Measurements from ENCODE around the gene RNF138.

RNF138 gene

DNA sequence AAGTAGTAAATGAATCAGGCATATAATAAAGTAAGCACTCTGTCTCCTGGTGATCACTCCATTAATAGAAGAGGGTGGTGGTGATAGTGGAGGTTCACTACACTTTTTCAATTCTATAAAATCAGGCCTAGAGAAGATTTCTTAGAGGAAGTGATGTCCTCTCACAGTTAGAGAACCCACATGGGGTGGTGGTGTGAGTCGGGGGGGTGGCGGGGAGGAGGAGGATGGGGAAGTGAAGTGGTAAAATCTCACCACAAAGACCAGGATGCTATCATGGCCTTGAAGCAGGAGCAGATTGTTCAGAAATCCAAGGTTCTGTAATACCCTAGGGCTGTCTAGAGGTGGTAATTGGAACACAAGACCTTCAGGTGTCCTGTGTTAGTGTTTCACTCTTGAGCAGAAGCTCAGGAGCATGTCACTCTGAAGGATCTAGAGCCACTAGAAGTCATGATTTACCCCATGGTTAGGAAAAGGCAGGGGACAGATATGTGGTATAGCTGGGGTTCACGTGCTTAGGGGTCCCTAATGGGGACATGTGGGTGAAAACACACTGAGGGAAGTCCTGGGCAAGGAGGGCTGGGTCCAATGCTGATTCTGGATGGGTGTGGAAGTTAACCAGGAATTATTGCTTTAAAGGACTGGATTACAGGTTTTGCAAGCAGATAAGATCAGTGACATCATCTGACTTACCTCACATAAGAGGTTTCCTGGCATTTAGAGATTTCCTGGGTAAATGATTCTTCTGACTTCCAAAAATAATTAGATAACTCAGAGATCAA, 42.1 kb upstream of the RNF138 start:
- Histone ChIP-seq H3K27me3 (ENCODE audit: low read length) (no peaks in the 10 kb centered on the region), H3F3A (ENCODE audit: insufficient read depth) (no peaks in the 10 kb centered on the region), H4K20me1 (ENCODE audit: low read depth, low read length) (no peaks in the 10 kb centered on the region), H3K9me2 (replicated peaks; ENCODE audit: insufficient read depth, low read length) (no peaks in the 10 kb centered on the region), H3K79me2 (ENCODE audit: insufficient read depth, low read length) (no peaks in the 10 kb centered on the region), H3K36me3 (ENCODE audit: low read length) (no peaks in the 10 kb centered on the region), H3K27ac (ENCODE audit: low read depth, low read length) (no peak overlapping the region), H3K9me3 (ENCODE audit: insufficient read depth, low read length) (no peaks in the 10 kb centered on the region), H3K4me3 (ENCODE audit: insufficient read depth, low read length, poor library complexity, severe bottlenecking) (no peak overlapping the region), H2AFZ (ENCODE audit: low read depth, low read length, severe bottlenecking) (no peak overlapping the region), H3K9ac (ENCODE audit: low read length) (no peak overlapping the region), H3K4me2 (ENCODE audit: low read depth, low read length, poor library complexity, severe bottlenecking) (no peak overlapping the region)
- TF ChIP-seq, protein P1, sequence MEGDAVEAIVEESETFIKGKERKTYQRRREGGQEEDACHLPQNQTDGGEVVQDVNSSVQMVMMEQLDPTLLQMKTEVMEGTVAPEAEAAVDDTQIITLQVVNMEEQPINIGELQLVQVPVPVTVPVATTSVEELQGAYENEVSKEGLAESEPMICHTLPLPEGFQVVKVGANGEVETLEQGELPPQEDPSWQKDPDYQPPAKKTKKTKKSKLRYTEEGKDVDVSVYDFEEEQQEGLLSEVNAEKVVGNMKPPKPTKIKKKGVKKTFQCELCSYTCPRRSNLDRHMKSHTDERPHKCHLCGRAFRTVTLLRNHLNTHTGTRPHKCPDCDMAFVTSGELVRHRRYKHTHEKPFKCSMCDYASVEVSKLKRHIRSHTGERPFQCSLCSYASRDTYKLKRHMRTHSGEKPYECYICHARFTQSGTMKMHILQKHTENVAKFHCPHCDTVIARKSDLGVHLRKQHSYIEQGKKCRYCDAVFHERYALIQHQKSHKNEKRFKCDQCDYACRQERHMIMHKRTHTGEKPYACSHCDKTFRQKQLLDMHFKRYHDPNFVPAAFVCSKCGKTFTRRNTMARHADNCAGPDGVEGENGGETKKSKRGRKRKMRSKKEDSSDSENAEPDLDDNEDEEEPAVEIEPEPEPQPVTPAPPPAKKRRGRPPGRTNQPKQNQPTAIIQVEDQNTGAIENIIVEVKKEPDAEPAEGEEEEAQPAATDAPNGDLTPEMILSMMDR (IDR thresholded peaks at IDR 0.05; ENCODE audit: insufficient read depth, low read length, poor library complexity, severe bottlenecking): no peak
- no peak for TF ChIP-seq EZH2phosphoT487 (conservative IDR thresholded peaks at IDR 0.05; ENCODE audit: low read length)

DNA sequence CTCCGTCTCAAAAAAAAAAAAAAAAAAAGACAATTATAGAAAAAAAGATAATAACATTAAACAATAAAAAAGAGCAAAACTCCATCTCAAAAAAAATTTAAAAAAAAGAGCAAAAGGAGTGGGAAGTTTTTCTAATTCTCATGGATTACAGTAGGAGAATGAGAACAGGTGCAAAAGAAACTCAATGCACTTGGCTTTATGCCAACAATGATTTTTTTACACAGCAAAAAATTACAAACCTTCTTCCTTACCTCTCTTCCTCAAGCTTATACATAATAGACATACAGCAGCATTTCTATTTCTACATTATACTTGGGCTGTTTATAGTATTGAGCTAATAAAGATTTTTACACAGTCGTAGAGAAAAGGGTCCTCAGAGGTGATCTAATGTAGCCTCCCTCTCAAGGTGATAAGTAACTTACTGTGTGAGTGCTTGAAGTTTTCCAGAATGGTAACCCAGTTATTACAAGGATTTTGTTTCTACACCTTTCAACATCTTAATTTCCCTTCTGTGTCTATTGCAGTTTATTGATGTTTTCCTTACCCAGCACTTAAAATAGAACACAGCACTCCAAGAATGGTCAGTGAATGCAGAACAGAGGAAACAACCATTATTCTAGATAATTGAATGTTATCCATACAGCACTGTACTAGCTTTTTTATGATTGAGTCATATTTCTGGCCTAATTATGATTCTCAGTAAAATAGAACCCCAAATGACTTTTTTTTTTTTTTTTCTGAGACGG, 34.9 kb upstream of the RNF138 start:
- H3K27me3 ChIP-seq (ENCODE audit: low read length): no peaks in the 10 kb centered on the region
- no peak overlapping the region for H3K27ac ChIP-seq (ENCODE audit: low read depth, low read length)
- H3K9me2 ChIP-seq (replicated peaks; ENCODE audit: insufficient read depth, low read length): no peaks in the 10 kb centered on the region
- no peak overlapping the region for H3K4me3 ChIP-seq (ENCODE audit: insufficient read depth, low read length, poor library complexity, severe bottlenecking)
- no peaks in the 10 kb centered on the region for H3K36me3 ChIP-seq (ENCODE audit: low read length)
- no peak for TF ChIP-seq EZH2phosphoT487 (conservative IDR thresholded peaks at IDR 0.05; ENCODE audit: low read length)
- H3K9me3 ChIP-seq (ENCODE audit: insufficient read depth, low read length): no peaks in the 10 kb centered on the region
- H2AFZ ChIP-seq (ENCODE audit: low read depth, low read length, severe bottlenecking): no peak overlapping the region
- H3K79me2 ChIP-seq (ENCODE audit: insufficient read depth, low read length): no peaks in the 10 kb centered on the region
- H3F3A ChIP-seq (ENCODE audit: insufficient read depth): no peaks in the 10 kb centered on the region
- H3K4me2 ChIP-seq (ENCODE audit: low read depth, low read length, poor library complexity, severe bottlenecking): no peak overlapping the region
- H4K20me1 ChIP-seq (ENCODE audit: low read depth, low read length): no peaks in the 10 kb centered on the region
- no peak overlapping the region for H3K9ac ChIP-seq (ENCODE audit: low read length)

DNA sequence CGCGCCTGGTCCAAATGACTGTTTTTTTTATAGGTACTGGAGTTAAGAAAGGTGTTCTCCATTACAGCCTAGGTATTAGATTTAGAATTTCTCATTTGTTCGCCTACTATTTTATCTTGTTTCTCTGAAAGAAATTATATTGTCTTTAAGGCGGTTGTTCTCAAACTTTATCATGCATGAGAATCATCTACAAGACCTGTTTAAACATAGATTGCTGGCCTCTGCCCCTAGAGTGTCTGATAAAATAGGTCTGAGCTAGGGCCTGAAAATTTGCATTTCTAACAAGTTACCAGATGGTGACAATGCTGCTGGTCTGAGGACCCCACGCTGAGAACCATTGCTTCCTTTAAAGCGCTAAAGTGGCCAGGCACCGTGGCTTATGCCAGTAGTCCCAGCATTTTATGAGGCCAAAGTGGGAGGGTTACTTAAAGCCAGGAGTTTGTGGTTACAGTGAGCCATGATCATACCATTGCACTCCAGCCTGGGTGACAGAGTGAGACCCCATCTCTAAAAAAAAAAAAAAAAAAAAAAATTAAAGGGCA, 34.0 kb upstream of the RNF138 start:
- TF ChIP-seq, protein P1 (IDR thresholded peaks at IDR 0.05; ENCODE audit: insufficient read depth, low read length, poor library complexity, severe bottlenecking): no peak
- no peak for TF ChIP-seq EZH2phosphoT487 (conservative IDR thresholded peaks at IDR 0.05; ENCODE audit: low read length)

More for the DNA sequence above, 34.0 kb upstream of the RNF138 start:
- Histone ChIP-seq H3K27me3 (ENCODE audit: low read length) (no peaks in the 10 kb centered on the region), H3K27ac (ENCODE audit: low read depth, low read length) (no peak overlapping the region), H3K4me2 (ENCODE audit: low read depth, low read length, poor library complexity, severe bottlenecking) (no peak overlapping the region), H3K9ac (ENCODE audit: low read length) (no peak overlapping the region), H3K9me2 (replicated peaks; ENCODE audit: insufficient read depth, low read length) (no peaks in the 10 kb centered on the region), H3K9me3 (ENCODE audit: insufficient read depth, low read length) (no peaks in the 10 kb centered on the region), H2AFZ (ENCODE audit: low read depth, low read length, severe bottlenecking) (no peak overlapping the region), H3K36me3 (ENCODE audit: low read length) (no peaks in the 10 kb centered on the region), H4K20me1 (ENCODE audit: low read depth, low read length) (no peaks in the 10 kb centered on the region), H3K4me3 (ENCODE audit: insufficient read depth, low read length, poor library complexity, severe bottlenecking) (no peak overlapping the region), H3F3A (ENCODE audit: insufficient read depth) (no peaks in the 10 kb centered on the region), H3K79me2 (ENCODE audit: insufficient read depth, low read length) (no peaks in the 10 kb centered on the region)

Measured in SU-DHL-6 (cell line).